GM12892 (cell line): ENCODE measurements around the gene OPCML.

ENCODE experiments used
- POLR2A ChIP-seq: IDR thresholded peaks from 2 replicates; pipeline ENCODE4 v1.6.1; 2011; ENCODE audit warnings: low read depth, low read length, control low read depth
- POLR2AphosphoS5 ChIP-seq: IDR thresholded peaks from 2 replicates; pipeline ENCODE4 v1.6.1; 2011; ENCODE audit warnings: low read depth, low read length, control low read depth
- TAF1 ChIP-seq: IDR thresholded peaks from 2 replicates; pipeline ENCODE4 v1.6.1; 2011; ENCODE audit warnings: low read depth, mild to moderate bottlenecking, control low read depth, low read length, borderline replicate concordance

DNA sequence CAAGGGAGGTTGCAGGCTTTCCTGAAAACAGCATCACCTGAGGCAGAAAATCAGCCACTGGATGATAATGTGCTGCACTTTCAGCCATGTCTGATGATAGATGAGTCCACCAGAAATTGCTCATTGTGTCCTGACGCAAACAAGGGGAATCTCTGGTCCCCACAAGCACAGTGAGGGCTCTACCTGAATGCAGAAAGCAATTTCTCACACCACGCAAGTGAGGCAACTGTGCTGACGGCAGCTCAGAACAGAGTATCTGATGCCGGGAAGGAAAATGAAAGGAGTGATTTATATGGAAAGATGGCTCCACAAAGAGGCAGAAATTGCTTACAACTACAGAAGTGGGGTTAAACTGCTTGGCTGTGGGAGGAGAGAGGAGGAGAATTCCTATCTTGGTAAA lies 867.1 kb downstream of the OPCML start:
- no peak for TF ChIP-seq POLR2A
- TF ChIP-seq POLR2AphosphoS5 = no peak
- TF ChIP-seq TAF1 = no peak
